ENCODE measurements around the gene NGEF. TPM values are rescaled to one million over a fixed set of nuclear protein-coding genes. Genes with fewer than 3 reads are reported as not detected.

The NGEF gene
- total RNA-seq, 4 donors from 2014 or later, result 0.29 to 18.4 (median 5.2) TPM

DNA sequence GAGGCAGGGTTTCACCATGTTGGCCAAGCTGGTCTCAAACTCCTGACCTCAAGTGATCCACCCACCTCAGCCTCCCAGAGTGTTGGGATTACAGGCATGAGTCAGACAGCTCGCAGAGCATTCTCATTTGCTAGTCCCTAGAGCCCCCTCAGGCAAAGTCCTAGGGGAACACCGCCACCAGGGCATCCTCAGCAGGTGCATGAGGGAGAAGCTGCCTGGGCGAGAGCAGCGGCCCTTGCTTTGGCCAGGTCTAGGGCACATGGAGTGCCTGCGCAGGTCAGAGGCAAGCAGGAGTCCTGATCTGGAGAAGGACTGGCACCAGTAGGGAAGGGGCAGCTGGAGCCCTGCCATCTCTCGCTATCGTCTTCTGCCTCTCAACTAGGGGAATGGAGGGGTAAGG, 32.4 kb downstream of the NGEF start:
- Histone ChIP-seq H3K9me3 (no peaks in the 10 kb centered on the region), H3K4me3 (no peak overlapping the region), H3K27ac (no peak overlapping the region), H3K36me3 (no peaks in the 10 kb centered on the region), H3K27me3 (no peaks in the 10 kb centered on the region), H3K4me1 (no peaks in the 10 kb centered on the region)
- DNase-seq, result no peak
- TF ChIP-seq CTCF (IDR thresholded peaks at IDR 0.05), result no peak
- no peak for TF ChIP-seq POLR2A (IDR thresholded peaks at IDR 0.05)
- intact Hi-C loops (cut with DNase I; ENCODE audit: low total_unique reads), result no loop called here

DNA sequence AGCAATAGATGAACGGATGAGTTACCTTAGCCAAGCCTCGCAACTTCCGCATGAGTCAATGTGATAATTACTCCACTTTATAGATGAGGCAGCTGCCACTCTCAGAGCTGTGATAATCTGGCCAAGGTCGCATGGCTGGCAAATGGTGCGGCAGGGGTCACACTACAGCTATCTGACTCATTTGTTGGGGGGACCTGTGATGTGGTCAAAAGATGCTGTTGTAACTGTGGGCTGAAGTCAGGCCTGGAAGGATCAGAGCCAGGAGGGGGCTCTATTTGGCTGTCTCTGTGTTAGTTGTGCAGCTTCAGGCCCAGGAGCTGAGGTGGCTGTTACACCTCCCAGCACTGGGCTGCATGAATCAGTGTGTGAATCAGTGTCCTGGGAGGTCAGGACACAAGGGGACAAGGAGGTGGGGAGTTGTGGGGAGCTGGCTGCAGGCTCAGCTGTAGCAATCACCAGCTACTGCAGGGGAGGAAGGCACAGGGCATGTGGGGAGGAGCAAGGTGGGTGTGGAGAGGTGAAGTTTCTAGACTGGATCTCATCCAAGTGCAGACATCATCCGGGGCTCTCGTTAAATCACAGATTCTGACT, 33.1 kb downstream of the NGEF start:
- intact Hi-C loops (cut with DNase I; ENCODE audit: low total_unique reads), result no loop called here
- no peak for TF ChIP-seq POLR2A (IDR thresholded peaks at IDR 0.05)
- TF ChIP-seq CTCF (IDR thresholded peaks at IDR 0.05), result no peak
- H3K4me1 ChIP-seq, result no peaks in the 10 kb centered on the region
- no peaks in the 10 kb centered on the region for H3K36me3 ChIP-seq
- H3K27me3 ChIP-seq, result no peaks in the 10 kb centered on the region
- H3K4me3 ChIP-seq, result no peak overlapping the region
- no peak for DNase-seq
- no peaks in the 10 kb centered on the region for H3K9me3 ChIP-seq
- H3K27ac ChIP-seq, result no peak overlapping the region

- TF ChIP-seq POLR2A (IDR thresholded peaks at IDR 0.05) (no peak), CTCF (IDR thresholded peaks at IDR 0.05) (no peak)
- H3K4me1 ChIP-seq, result no peaks in the 10 kb centered on the region
- H3K4me3 ChIP-seq, result no peak overlapping the region
- H3K36me3 ChIP-seq, result no peaks in the 10 kb centered on the region
- H3K9me3 ChIP-seq, result no peaks in the 10 kb centered on the region
- no peak for DNase-seq
- H3K27ac ChIP-seq, result no peak overlapping the region
- intact Hi-C loops (cut with DNase I; ENCODE audit: low total_unique reads), result no loop called here
- no peaks in the 10 kb centered on the region for H3K27me3 ChIP-seq
These were observed 35.6 kb downstream of the NGEF start for GRCh38 chr2:232977438-232977971.

DNA sequence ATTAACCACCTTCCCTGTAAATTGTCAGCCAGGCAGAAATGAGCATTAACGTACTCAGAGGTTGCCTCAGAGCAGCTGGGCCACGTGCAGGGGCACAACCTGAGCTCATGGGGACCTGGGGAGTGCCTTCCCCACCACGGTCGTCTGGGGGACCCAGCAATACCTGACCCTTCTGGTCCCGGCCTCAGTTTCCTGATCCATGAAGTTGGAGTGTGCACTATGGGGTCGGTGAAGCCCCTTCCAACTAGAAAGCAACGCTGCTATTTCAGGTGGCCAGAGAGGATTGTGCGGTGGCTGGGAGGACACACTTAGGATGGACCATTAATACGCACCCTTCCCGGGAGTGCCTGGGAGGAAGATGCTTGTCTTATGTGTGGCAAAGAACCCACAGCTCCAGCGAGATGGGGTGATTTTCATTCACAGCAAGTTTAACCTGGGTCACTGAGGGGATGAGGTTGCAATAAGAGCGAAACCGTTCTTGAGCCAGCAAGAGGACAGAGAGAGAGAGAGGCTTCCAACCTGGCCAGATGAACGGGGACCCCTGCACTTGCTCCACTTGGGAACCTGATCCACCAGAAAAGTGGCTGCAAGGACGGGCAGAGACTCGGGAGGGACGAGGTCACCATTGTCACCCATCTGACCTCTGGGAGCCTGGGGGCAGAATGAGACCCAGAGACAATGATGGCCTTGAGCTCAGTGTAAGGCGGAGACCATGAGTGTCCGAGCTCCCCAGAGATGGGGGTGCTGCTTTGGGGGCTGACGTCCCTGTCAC, 36.2 kb downstream of the NGEF start:
- no peak overlapping the region for H3K27ac ChIP-seq
- DNase-seq, result no peak
- H3K4me3 ChIP-seq, result no peak overlapping the region
- H3K9me3 ChIP-seq, result no peaks in the 10 kb centered on the region
- intact Hi-C loops (cut with DNase I; ENCODE audit: low total_unique reads), result no loop called here
- H3K4me1 ChIP-seq, result no peaks in the 10 kb centered on the region
- TF ChIP-seq POLR2A (IDR thresholded peaks at IDR 0.05) (no peak), CTCF (IDR thresholded peaks at IDR 0.05) (no peak)
- no peaks in the 10 kb centered on the region for H3K36me3 ChIP-seq
- no peaks in the 10 kb centered on the region for H3K27me3 ChIP-seq

- no peak for DNase-seq
- no peaks in the 10 kb centered on the region for H3K9me3 ChIP-seq
- TF ChIP-seq POLR2A (IDR thresholded peaks at IDR 0.05) (no peak), CTCF (IDR thresholded peaks at IDR 0.05) (no peak)
- intact Hi-C loops (cut with DNase I; ENCODE audit: low total_unique reads), result no loop called here
- H3K36me3 ChIP-seq, result no peaks in the 10 kb centered on the region
- H3K27ac ChIP-seq, result no peak overlapping the region
- H3K27me3 ChIP-seq, result no peaks in the 10 kb centered on the region
- no peaks in the 10 kb centered on the region for H3K4me1 ChIP-seq
- H3K4me3 ChIP-seq, result no peak overlapping the region
These were observed 36.9 kb downstream of the NGEF start for GRCh38 chr2:232976176-232976575.

Measured in uterus (tissue), 4 donors.